Activated CD8-positive, alpha-beta memory T cell treated with anti-CD3 and anti-CD28 coated beads for 36 hours (primary cell): ENCODE measurements around the gene CDH18. TPM values are rescaled to one million over a fixed set of nuclear protein-coding genes. Genes with fewer than 3 reads are reported as not detected.

Experiments used
- CTCF ChIA-PET: fragments of 350-600 bp; sonication (Branson Sonifier 250); formaldehyde crosslinking; loops from one replicate; lab custom pipeline; 2021; ENCODE audit warnings: antibody characterized with exemption; lab: Charles Lee
- POLR2A ChIA-PET: fragments of 350-600 bp; sonication (Branson Sonifier 250); formaldehyde crosslinking; loops from one replicate; lab custom pipeline; 2021; ENCODE audit warnings: antibody characterized with exemption; lab: Charles Lee
- total RNA-seq, 2 experiments: library from RNA; stranded (reverse); gene quantifications; one replicate each; pipeline ENCODE4 v1.2.3, GENCODE V29; 2021

Gene CDH18
- total RNA-seq, 2 experiments from 2014 or later, result not detected

- CTCF ChIA-PET, result no interaction called here
- POLR2A ChIA-PET, result no interaction called here
Observed at GRCh38 chr5:19532936-19533335, 455.1 kb downstream of the CDH18 start.

- CTCF ChIA-PET, result no interaction called here
Observed at GRCh38 chr5:19531374-19531952, 456.5 kb downstream of the CDH18 start.

GRCh38 chr5:19519448-19519847 lies 468.6 kb downstream of the CDH18 start:
- POLR2A ChIA-PET, result no interaction called here
- CTCF ChIA-PET, result no interaction called here

More at GRCh38 chr5:19531374-19531952, 456.5 kb downstream of the CDH18 start:
- POLR2A ChIA-PET, result no interaction called here

GRCh38 chr5:19498852-19499251 lies 489.1 kb downstream of the CDH18 start:
- ChIA-PET CTCF (no interaction called here), POLR2A (no interaction called here)

GRCh38 chr5:19497229-19497815 lies 490.7 kb downstream of the CDH18 start:
- ChIA-PET CTCF (no interaction called here), POLR2A (no interaction called here)

- CTCF ChIA-PET, result no interaction called here
- POLR2A ChIA-PET, result no interaction called here
Observed at GRCh38 chr5:19496056-19496455, 491.9 kb downstream of the CDH18 start.

- ChIA-PET CTCF (no interaction called here), POLR2A (interaction anchor here (0.6 kb wide), 1 partner anchor 582 kb away, joined by 3 read pairs; no protein-coding TSS in a partner anchor)
Observed at GRCh38 chr5:19492861-19493260, 495.1 kb downstream of the CDH18 start.

GRCh38 chr5:19488786-19489185 lies 499.2 kb downstream of the CDH18 start:
- ChIA-PET CTCF (no interaction called here), POLR2A (no interaction called here)

- ChIA-PET CTCF (no interaction called here), POLR2A (no interaction called here)
Observed at GRCh38 chr5:19487480-19487879, 500.5 kb downstream of the CDH18 start.

GRCh38 chr5:19479562-19479961 lies 508.4 kb downstream of the CDH18 start:
- ChIA-PET POLR2A (no interaction called here), CTCF (no interaction called here)

GRCh38 chr5:19462019-19462418 lies 526.0 kb downstream of the CDH18 start:
- ChIA-PET CTCF (no interaction called here), POLR2A (no interaction called here)

GRCh38 chr5:19424506-19424905 lies 563.5 kb downstream of the CDH18 start:
- CTCF ChIA-PET, result no interaction called here
- POLR2A ChIA-PET, result no interaction called here
